ENCODE results near the gene OR1L6.

The OR1L6 gene

GRCh38 chr9:122742003-122742402, at the start of gene OR1L6:
TSS of gene OR1L6 (plus strand) at chr9:122742303. CDS start at chr9:122749848, 7,545 bp downstream.
- no peak for FAIRE-seq

- FAIRE-seq = no peak
Measured at GRCh38 chr9:122695696-122696095, 46.4 kb upstream of the OR1L6 start.

- FAIRE-seq = no peak
Measured at GRCh38 chr9:122718038-122718437, 24.1 kb upstream of the OR1L6 start.

- FAIRE-seq = no peak
Measured at GRCh38 chr9:122719218-122719617, 22.9 kb upstream of the OR1L6 start.

- FAIRE-seq = no peak
Measured at GRCh38 chr9:122723690-122724089, 18.4 kb upstream of the OR1L6 start, which contains the start of gene OR1L4. TSS of gene OR1L4 (plus strand) at chr9:122723990. CDS start at chr9:122723990, 0 bp downstream.

- no peak for FAIRE-seq
Measured at GRCh38 chr9:122754825-122755224, 12.7 kb downstream of the OR1L6 start.

- FAIRE-seq = no peak
Measured at GRCh38 chr9:122767817-122768216, 25.7 kb downstream of the OR1L6 start.

- FAIRE-seq = no peak
Measured at GRCh38 chr9:122777052-122777451, 34.9 kb downstream of the OR1L6 start.

- FAIRE-seq = no peak
Measured at GRCh38 chr9:122777935-122778627, 36.0 kb downstream of the OR1L6 start.

- no peak for FAIRE-seq
Measured at GRCh38 chr9:122779181-122779580, 37.1 kb downstream of the OR1L6 start.

- no peak for FAIRE-seq
Measured at GRCh38 chr9:122780026-122780425, 37.9 kb downstream of the OR1L6 start.

GRCh38 chr9:122781671-122782070, 39.6 kb downstream of the OR1L6 start:
- no peak for FAIRE-seq

GRCh38 chr9:122785269-122785668, 43.2 kb downstream of the OR1L6 start:
- no peak for FAIRE-seq

GRCh38 chr9:122786338-122786737, 44.2 kb downstream of the OR1L6 start:
- no peak for FAIRE-seq

GRCh38 chr9:122788831-122789230, 46.7 kb downstream of the OR1L6 start, which contains the start of gene OR5C1:
TSS of gene OR5C1 (plus strand) at chr9:122788933. CDS start at chr9:122788933, 0 bp downstream.
- no peak for FAIRE-seq

GRCh38 chr9:122789256-122790046, 47.3 kb downstream of the OR1L6 start:
- no peak for FAIRE-seq

- FAIRE-seq = no peak
Measured at GRCh38 chr9:122791872-122792669, 50.0 kb downstream of the OR1L6 start.

- FAIRE-seq = no peak
Measured at GRCh38 chr9:122797316-122798063, 55.4 kb downstream of the OR1L6 start.

All from A204.1 (cell line).